GM06990 (cell line): ENCODE data around the gene ATP9A.

ENCODE experiments used
- DNase-seq: peaks from one replicate; pipeline ENCODE4 v3.0.0-alpha.2; 2011; ENCODE audit not compliant: insufficient read length; ENCODE audit errors: extremely low read depth
- H3K27me3 ChIP-seq: replicated peaks from 2 replicates; pipeline ENCODE4 v1.6.0; 2011; ENCODE audit warnings: low read length; ENCODE audit not compliant: control insufficient read depth, insufficient read depth
- H3K36me3 ChIP-seq: 2 replicates; pipeline ENCODE4 v1.5.1; 2011; ENCODE audit warnings: low read length; ENCODE audit not compliant: control insufficient read depth, insufficient read depth
- H3K4me3 ChIP-seq: replicated peaks from 2 replicates; pipeline ENCODE4 v1.5.1; 2011; ENCODE audit warnings: low read depth, mild to moderate bottlenecking, control low read depth, low read length
- TF ChIP-seq, protein P1 (sequence below): IDR thresholded peaks from 2 replicates; pipeline ENCODE4 v1.5.1; 2011; ENCODE audit warnings: low read length, control low read depth, mild to moderate bottlenecking, inconsistent platforms; ENCODE audit not compliant: insufficient read depth, poor library complexity, severe bottlenecking

Gene ATP9A

DNA sequence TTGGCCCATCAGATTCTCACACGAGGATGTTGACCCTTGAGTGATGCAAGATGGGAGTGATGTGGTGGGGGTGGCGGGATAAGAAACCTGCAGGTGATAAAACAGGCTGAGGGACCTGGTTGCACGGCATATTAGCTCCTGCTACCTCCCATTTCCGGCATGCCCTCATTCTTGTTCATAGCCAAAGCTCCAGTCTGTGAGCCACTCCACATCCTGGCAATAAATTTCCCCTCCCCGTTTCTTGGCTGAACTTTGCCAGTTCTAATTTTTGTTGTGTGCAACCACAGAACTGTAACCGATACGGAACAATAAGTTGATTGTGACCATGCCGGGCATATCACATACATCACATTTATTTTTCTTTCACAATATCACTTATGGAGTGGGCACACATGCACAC, 184.1 kb downstream of the ATP9A start:
- no peaks in the 10 kb centered on the region; the same call in 1 of the 2 replicates for H3K27me3 ChIP-seq
- H3K36me3 ChIP-seq = no peaks in the 10 kb centered on the region
- DNase-seq = no peak
- TF ChIP-seq, protein P1, sequence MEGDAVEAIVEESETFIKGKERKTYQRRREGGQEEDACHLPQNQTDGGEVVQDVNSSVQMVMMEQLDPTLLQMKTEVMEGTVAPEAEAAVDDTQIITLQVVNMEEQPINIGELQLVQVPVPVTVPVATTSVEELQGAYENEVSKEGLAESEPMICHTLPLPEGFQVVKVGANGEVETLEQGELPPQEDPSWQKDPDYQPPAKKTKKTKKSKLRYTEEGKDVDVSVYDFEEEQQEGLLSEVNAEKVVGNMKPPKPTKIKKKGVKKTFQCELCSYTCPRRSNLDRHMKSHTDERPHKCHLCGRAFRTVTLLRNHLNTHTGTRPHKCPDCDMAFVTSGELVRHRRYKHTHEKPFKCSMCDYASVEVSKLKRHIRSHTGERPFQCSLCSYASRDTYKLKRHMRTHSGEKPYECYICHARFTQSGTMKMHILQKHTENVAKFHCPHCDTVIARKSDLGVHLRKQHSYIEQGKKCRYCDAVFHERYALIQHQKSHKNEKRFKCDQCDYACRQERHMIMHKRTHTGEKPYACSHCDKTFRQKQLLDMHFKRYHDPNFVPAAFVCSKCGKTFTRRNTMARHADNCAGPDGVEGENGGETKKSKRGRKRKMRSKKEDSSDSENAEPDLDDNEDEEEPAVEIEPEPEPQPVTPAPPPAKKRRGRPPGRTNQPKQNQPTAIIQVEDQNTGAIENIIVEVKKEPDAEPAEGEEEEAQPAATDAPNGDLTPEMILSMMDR = no peak
- no peak overlapping the region for H3K4me3 ChIP-seq

DNA sequence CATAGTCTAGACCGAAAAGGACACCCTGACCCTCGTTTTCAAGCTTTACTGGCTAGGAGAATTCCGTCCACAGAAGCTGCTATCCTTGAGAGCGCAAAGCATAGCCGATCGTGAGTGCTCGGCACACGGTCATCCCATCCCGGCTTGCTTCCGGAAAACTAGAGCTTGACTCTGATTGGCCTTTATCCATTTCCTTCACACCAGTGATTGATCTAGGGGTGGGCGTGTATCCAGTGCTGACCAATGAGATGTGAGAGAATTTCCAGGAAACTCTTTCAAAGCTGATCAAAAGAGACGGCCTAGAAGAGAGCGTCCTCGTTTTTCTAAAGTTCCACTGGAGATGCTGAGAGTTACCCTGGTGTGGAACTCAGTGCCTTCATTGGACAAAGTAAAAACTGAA, 184.7 kb downstream of the ATP9A start:
- DNase-seq = no peak

DNA sequence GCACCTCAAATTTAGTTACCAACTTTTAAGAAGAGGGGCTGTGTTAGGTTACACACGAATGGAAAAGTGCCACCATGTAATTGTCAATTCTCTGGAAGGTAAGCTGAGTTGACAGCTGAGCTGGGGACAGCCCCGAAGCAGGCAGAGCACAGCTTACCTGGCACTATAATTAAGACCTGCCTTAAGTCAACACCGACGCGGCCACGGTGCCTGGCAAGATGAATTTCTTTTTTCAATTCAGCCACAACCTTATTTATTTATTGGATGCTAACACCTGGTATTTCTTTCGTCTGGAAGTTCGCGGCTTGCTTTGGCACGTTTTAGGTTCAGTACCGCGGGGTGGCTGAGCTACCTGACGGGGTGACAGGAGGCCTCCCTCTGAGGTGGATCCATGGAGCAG, 185.1 kb downstream of the ATP9A start:
- no peak for DNase-seq
- Histone ChIP-seq H3K36me3 (no peaks in the 10 kb centered on the region), H3K27me3 (no peaks in the 10 kb centered on the region; the same call in 1 of the 2 replicates), H3K4me3 (no peak overlapping the region)
- TF ChIP-seq, protein P1 = no peak

More for the DNA sequence above, 184.7 kb downstream of the ATP9A start:
- TF ChIP-seq, protein P1 = no peak
- Histone ChIP-seq H3K4me3 (no peak overlapping the region), H3K36me3 (no peaks in the 10 kb centered on the region), H3K27me3 (no peaks in the 10 kb centered on the region; the same call in 1 of the 2 replicates)

DNA sequence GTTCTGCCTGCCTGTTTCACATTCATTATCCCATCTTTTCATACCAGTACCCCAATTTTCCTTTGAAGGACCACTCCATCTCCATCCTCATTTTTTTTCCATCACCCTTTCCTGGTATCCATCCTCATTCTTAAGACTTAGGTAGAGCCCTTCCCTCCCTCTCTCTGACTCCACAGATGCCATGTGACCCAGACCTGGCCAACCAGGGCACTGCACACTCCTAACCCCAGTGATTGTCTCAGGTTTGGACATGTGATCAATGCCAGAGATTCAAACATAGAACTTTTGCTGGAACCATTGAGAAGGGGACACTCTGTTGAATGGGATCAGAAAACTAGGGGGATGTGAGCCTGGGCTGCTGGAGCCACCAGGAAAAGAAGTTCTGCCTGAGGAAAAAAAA, 186.6 kb downstream of the ATP9A start:
- Histone ChIP-seq H3K27me3 (no peaks in the 10 kb centered on the region; the same call in 1 of the 2 replicates), H3K36me3 (no peaks in the 10 kb centered on the region), H3K4me3 (no peak overlapping the region)
- TF ChIP-seq, protein P1 = no peak
- no peak for DNase-seq

DNA sequence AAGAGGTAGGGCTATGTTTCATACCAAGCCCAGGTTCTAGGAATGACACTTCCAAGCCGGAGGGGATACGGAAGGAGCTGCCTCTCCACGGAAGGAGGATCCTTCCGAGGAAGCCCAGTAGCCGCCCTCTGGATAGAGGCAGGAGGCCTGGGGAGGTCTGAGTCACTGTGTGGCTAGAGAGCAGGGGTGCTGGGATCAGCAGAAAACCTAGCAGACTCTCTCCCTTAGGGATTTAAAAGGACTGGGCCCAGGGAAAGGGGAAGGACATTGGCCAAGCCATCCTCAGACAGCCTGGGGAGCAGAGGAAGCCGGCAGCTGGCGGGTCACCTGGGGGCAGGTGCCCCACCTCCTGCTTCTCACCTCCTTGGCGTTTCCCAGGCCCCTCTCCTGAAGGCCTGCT, 189.1 kb downstream of the ATP9A start:
- Histone ChIP-seq H3K36me3 (no peaks in the 10 kb centered on the region), H3K4me3 (no peak overlapping the region), H3K27me3 (no peaks in the 10 kb centered on the region; the same call in 1 of the 2 replicates)
- TF ChIP-seq, protein P1 = no peak
- no peak for DNase-seq

DNA sequence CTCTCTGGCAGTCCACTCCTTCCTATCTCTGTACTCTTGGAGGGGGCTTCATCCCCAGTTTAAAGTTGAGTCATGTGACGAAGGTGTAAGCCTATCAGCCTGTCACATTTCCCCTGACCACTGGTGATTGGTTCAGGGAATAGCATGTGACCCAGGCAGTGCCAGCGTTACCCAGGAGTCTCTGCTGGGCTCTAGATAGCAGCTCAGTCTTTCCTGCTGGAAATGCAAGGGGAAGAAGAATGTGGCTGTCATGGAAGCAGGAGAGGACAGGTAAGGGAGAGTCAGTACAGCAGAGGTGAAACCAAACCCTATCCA, 190.1 kb downstream of the ATP9A start:
- H3K36me3 ChIP-seq = no peaks in the 10 kb centered on the region
- TF ChIP-seq, protein P1 = no peak

More for the DNA sequence above, 190.1 kb downstream of the ATP9A start:
- DNase-seq = no peak
- H3K27me3 ChIP-seq = no peaks in the 10 kb centered on the region; the same call in 1 of the 2 replicates
- H3K4me3 ChIP-seq = no peak overlapping the region
